COLO668 (cell line): ENCODE measurements around the gene ACOD1.
A peak's percentile ranks its signal among the peaks of the same experiment; 100 is the strongest.

Experiments used
- DNase-seq: peaks from one replicate; lab custom pipeline; 2025; ENCODE audit not compliant: unreplicated experiment; lab: John Stamatoyannopoulos, UW

The ACOD1 gene

DNA sequence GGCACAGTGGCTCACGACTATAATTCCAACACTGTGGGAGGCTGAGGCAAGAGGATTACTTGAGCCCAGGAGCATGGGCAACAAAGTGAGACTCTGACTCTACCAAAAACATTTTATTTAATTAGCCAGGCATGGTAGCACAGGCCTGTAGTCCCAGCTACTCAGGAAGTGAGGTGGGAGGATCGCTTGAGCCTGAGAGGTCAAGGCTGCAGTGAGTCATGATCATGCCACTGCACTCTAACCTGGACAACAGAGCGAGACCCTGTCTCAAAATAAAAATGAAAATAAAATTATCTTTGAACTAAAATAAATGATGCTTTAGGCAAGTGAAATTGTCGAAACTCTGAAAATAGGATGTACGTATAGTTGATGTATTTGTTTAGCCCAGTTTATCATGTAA, 35.4 kb downstream of the ACOD1 start:
- DNase-seq, result no peak

GRCh38 chr13:76991432-76991795, 43.1 kb downstream of the ACOD1 start:
- no peak for DNase-seq

GRCh38 chr13:76991796-76992547, 43.7 kb downstream of the ACOD1 start, which contains the start of gene CLN5:
CLN5 (plus strand) TSS chr13:76992081; CDS start chr13:76992099, 18 bp downstream.
- DNase-seq, result peak; percentile 99

- peak; percentile 64 for DNase-seq
Measured at GRCh38 chr13:76992548-76993001, 44.3 kb downstream of the ACOD1 start.

DNA sequence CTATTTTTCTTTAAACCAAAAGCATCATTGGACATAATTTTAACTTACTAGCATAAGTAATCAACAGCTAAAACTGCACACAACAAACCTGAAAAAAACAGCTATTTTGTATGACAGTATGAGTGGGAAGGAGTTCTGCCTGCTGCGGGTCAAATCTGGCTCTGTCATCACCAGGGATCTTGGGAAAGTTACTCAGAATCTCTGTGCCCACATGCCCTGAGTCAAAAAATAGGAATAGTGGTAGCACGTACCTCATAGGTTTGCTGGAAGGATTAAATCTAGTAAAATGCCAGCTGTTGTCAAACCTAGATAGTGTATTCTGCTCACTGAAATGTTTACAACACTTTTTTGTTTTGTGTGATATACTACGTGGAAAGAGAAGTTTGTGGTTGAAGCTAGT, 44.7 kb downstream of the ACOD1 start:
- no peak for DNase-seq

GRCh38 chr13:76993473-76993872, 45.2 kb downstream of the ACOD1 start:
- DNase-seq, result no peak

DNA sequence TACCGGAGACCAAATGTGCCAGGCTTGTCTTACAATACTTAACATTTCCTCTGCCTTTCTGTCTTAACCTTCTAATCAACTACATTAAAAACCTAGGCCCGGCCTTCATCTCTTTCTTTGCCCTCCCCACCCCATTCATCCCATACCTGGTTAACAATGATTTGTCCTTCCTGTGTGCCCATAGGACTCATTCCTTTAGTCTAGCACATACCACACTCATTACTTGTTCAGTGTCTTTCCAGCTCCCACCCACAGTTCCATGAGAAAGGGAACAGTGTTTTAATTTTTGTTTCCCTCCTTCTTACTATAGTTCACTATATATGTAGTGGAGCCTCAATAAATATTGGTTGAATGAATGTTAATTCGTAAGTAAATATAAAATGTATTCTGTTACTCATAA, 46.0 kb downstream of the ACOD1 start:
- DNase-seq, result no peak

DNA sequence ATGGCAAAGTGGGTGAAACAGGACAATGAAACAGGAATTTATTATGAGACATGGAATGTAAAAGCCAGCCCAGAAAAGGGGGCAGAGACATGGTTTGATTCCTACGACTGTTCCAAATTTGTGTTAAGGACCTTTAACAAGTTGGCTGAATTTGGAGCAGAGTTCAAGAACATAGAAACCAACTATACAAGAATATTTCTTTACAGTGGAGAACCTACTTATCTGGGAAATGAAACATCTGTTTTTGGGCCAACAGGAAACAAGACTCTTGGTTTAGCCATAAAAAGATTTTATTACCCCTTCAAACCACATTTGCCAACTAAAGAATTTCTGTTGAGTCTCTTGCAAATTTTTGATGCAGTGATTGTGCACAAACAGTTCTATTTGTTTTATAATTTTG, 52.2 kb downstream of the ACOD1 start:
- no peak for DNase-seq

DNA sequence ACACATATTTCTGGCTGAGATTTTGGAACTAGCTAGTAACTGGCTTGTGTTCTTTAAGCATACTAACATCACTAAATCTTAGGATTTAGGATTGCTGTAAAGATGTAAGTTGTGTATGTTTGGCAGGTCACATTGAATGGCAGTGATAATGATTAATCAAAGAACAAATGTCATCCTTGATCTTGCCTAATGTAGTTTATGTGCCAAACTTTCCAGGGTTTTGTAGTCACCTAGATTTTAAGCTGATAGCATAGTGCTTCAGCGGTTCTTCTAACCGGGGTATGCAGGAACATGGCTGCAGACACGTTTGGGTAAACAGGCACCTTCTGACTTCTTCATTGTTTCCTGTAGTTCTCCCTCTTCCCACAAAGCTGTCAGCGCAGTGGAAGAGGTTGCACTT, 53.2 kb downstream of the ACOD1 start:
- no peak for DNase-seq

GRCh38 chr13:77001963-77002587, 53.8 kb downstream of the ACOD1 start:
- DNase-seq, result no peak

DNA sequence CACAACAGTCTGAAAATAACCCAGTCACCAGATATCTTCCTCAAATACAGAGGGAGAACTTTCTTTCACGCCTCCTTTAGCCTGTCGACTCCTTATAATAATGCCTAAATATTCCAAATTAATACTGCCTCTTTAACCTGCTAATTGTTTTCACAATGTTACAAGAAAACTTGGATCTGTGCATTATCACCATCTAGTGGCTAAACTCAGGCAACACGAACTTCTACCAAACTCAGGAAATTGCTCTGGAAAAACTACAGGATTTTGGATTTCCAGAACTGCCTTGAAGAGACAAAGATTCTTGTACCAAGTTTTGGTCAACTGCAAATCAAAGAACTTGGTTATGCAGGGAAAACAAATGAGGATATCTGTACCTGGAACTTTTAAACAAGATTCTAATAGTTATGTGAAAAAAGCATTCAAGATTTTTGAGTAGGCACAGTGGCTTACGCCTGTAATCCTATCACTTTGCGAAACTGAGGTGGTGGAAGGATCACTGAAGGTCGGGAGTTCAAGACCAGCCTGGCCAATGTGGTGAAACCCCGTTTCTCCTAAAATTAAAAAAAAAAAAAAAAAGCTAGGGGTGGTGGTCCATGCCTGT, 54.4 kb downstream of the ACOD1 start:
- DNase-seq, result no peak
